Erythroblast (primary cell): ENCODE data around the gene YIF1A.

ENCODE experiments used
- GATA1 ChIP-seq: IDR thresholded peaks from 2 replicates; pipeline ENCODE4 v1.6.1; 2011; ENCODE audit warnings: low read depth, mild to moderate bottlenecking, control low read depth, low read length, moderate library complexity
- POLR2A ChIP-seq: IDR thresholded peaks from 2 replicates; pipeline ENCODE4 v1.6.1; 2011; ENCODE audit warnings: mild to moderate bottlenecking, low read length

GRCh38 chr11:66268244-66268951, 20.5 kb downstream of the YIF1A start, which contains the start of gene RAB1B:
- TF ChIP-seq POLR2A (peak; percentile 74), GATA1 (no peak)
